Measurements from ENCODE around the gene TACC2.

- TF ChIP-seq, protein P1, sequence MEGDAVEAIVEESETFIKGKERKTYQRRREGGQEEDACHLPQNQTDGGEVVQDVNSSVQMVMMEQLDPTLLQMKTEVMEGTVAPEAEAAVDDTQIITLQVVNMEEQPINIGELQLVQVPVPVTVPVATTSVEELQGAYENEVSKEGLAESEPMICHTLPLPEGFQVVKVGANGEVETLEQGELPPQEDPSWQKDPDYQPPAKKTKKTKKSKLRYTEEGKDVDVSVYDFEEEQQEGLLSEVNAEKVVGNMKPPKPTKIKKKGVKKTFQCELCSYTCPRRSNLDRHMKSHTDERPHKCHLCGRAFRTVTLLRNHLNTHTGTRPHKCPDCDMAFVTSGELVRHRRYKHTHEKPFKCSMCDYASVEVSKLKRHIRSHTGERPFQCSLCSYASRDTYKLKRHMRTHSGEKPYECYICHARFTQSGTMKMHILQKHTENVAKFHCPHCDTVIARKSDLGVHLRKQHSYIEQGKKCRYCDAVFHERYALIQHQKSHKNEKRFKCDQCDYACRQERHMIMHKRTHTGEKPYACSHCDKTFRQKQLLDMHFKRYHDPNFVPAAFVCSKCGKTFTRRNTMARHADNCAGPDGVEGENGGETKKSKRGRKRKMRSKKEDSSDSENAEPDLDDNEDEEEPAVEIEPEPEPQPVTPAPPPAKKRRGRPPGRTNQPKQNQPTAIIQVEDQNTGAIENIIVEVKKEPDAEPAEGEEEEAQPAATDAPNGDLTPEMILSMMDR (IDR thresholded peaks at IDR 0.05): no peak
- TF ChIP-seq EZH2 (IDR thresholded peaks at IDR 0.05) (no peak), EZH2phosphoT487 (IDR thresholded peaks at IDR 0.05) (no peak)
Measured at GRCh38 chr10:122237331-122237990, 248.5 kb downstream of the TACC2 start.
